IMR-90 (cell line): Measurements from ENCODE around the gene ZMYND10. TPM values are rescaled to one million over a fixed set of nuclear protein-coding genes. Genes with fewer than 3 reads are reported as not detected.

Source experiments
- ATAC-seq: fragments of 200-7000 bp; cut with Tn5 transposase; 2 replicates; pipeline ENCODE4 v1.9.1; 2020; ENCODE audit warnings: low read depth, mild to moderate bottlenecking, moderate library complexity
- BruUV-seq: library from RNA; stranded (reverse); fragments of 400-500 nt; replicated peaks from 2 replicates; lab custom pipeline; 2021; lab: Mats Ljungman, UMichigan
- CTCF ChIA-PET: fragments of 300-600 bp; formaldehyde crosslinking; extraction: SDS; loops from one replicate; lab custom pipeline; 2021; ENCODE audit warnings: antibody characterized with exemption; lab: Yijun Ruan, JAX
- POLR2A ChIA-PET: fragments of 300-600 bp; sonication (Branson Sonifier 250); formaldehyde crosslinking; loops from one replicate; lab custom pipeline; 2022; ENCODE audit warnings: antibody characterized with exemption; ENCODE audit not compliant: unreplicated experiment; lab: Charles Lee
- DNase-seq: peaks from one replicate; pipeline ENCODE4 v3.0.0; 2013
- H2AFZ ChIP-seq: replicated peaks from 2 replicates; pipeline ENCODE3; 2013; ENCODE audit warnings: low read length, mild to moderate bottlenecking; ENCODE audit not compliant: poor library complexity
- H2AK5ac ChIP-seq: 2 replicates; pipeline ENCODE4 v1.6.1; 2013; ENCODE audit warnings: low read depth, low read length, inconsistent platforms
- H2AK9ac ChIP-seq: replicated peaks from 2 replicates; pipeline ENCODE3; 2013; ENCODE audit warnings: mild to moderate bottlenecking, low read depth, low read length, moderate library complexity; ENCODE audit not compliant: poor library complexity
- H2BK120ac ChIP-seq: 2 replicates; pipeline ENCODE4 v1.6.1; 2013; ENCODE audit warnings: low read depth, low read length, inconsistent platforms
- H2BK15ac ChIP-seq: 3 replicates; pipeline ENCODE4 v1.6.1; 2013; ENCODE audit warnings: low read depth, low read length, inconsistent platforms
- H2BK20ac ChIP-seq: 2 replicates; pipeline ENCODE4 v1.6.1; 2013; ENCODE audit warnings: low read depth, mild to moderate bottlenecking, inconsistent platforms, low read length, moderate library complexity
- H2BK5ac ChIP-seq: 2 replicates; pipeline ENCODE4 v1.6.1; 2013; ENCODE audit warnings: mild to moderate bottlenecking, low read depth, low read length, inconsistent platforms; ENCODE audit not compliant: poor library complexity, severe bottlenecking
- H3K14ac ChIP-seq: replicated peaks from 2 replicates; pipeline ENCODE4 v1.6.1; 2013; ENCODE audit warnings: low read depth, low read length, inconsistent platforms
- H3K18ac ChIP-seq: 2 replicates; pipeline ENCODE4 v1.6.1; 2013; ENCODE audit warnings: low read depth, low read length, control low read depth
- H3K23ac ChIP-seq: 2 replicates; pipeline ENCODE4 v1.6.1; 2013; ENCODE audit warnings: low read depth, low read length, inconsistent platforms
- H3K27ac ChIP-seq: 2 replicates; pipeline ENCODE4 v1.5.1; 2013; ENCODE audit warnings: mild to moderate bottlenecking, control low read depth, low read length; ENCODE audit not compliant: insufficient read depth
- H3K27me3 ChIP-seq: 2 replicates; pipeline ENCODE4 v1.6.1; 2013; ENCODE audit warnings: low read length; ENCODE audit not compliant: control insufficient read depth, insufficient read depth
- H3K36me3 ChIP-seq: 2 replicates; pipeline ENCODE4 v1.6.1; 2013; ENCODE audit warnings: low read length, mixed read lengths; ENCODE audit not compliant: control insufficient read depth, insufficient read depth
- H3K4ac ChIP-seq: 2 replicates; pipeline ENCODE4 v1.6.1; 2013; ENCODE audit warnings: low read depth, low read length, inconsistent platforms
- H3K4me1 ChIP-seq: 2 replicates; pipeline ENCODE4 v1.6.1; 2013; ENCODE audit warnings: low read length, mixed read lengths; ENCODE audit not compliant: control insufficient read depth, insufficient read depth
- H3K4me2 ChIP-seq: 2 replicates; pipeline ENCODE4 v1.6.1; 2013; ENCODE audit warnings: low read depth, mild to moderate bottlenecking, control low read depth, low read length, moderate library complexity
- H3K4me3 ChIP-seq: 2 replicates; pipeline ENCODE4 v1.5.1; 2013; ENCODE audit warnings: low read depth, mild to moderate bottlenecking, control low read depth, low read length, moderate library complexity; ENCODE audit not compliant: insufficient read depth
- H3K56ac ChIP-seq: 2 replicates; pipeline ENCODE4 v1.6.1; 2013; ENCODE audit warnings: low read length, inconsistent platforms; ENCODE audit not compliant: insufficient read depth; ENCODE audit errors: extremely low read depth
- H3K79me1 ChIP-seq, 2 experiments: 2 replicates each; pipeline ENCODE4 v1.6.1; 2013; ENCODE audit warnings: low read length in 2 of 2, inconsistent platforms in 1 of 2, low read depth in 1 of 2
- H3K9ac ChIP-seq: 2 replicates; pipeline ENCODE4 v1.6.1; 2013; ENCODE audit warnings: low read depth, low read length, control low read depth
- H3K9me1 ChIP-seq: 2 replicates; pipeline ENCODE4 v1.6.1; 2013; ENCODE audit warnings: low read length, inconsistent platforms; ENCODE audit not compliant: insufficient read depth
- H3K9me3 ChIP-seq: 2 replicates; pipeline ENCODE4 v1.6.1; 2013; ENCODE audit warnings: low read length; ENCODE audit not compliant: control insufficient read depth, insufficient read depth
- H4K20me1 ChIP-seq: 2 replicates; pipeline ENCODE4 v1.6.1; 2013; ENCODE audit warnings: low read length, inconsistent platforms; ENCODE audit not compliant: insufficient read depth
- H4K5ac ChIP-seq: 2 replicates; pipeline ENCODE4 v1.6.1; 2013; ENCODE audit warnings: mild to moderate bottlenecking, low read depth, low read length, control low read depth
- H4K8ac ChIP-seq, 2 experiments: 2 replicates each; pipeline ENCODE4 v1.6.1; 2013; ENCODE audit warnings: low read depth in 2 of 2, low read length in 2 of 2, control low read depth in 1 of 2, inconsistent platforms in 1 of 2
- H4K91ac ChIP-seq: 2 replicates; pipeline ENCODE4 v1.6.1; 2013; ENCODE audit warnings: low read depth, low read length, inconsistent platforms; ENCODE audit not compliant: insufficient read depth
- BHLHE40 ChIP-seq: fragments of 150-350 bp; IDR thresholded peaks from 2 replicates; pipeline ENCODE4 v1.6.1; 2016; ENCODE audit warnings: mild to moderate bottlenecking, low read depth, low read length
- CEBPB ChIP-seq: IDR thresholded peaks from 2 replicates; pipeline ENCODE4 v1.6.1; 2012; ENCODE audit warnings: low read depth, low read length, improper control_type of control experiment
- CHD1 ChIP-seq: IDR thresholded peaks from 2 replicates; pipeline ENCODE4 v1.6.1; 2012; ENCODE audit warnings: low read depth, low read length, improper control_type of control experiment
- FOS ChIP-seq: fragments of 150-350 bp; IDR thresholded peaks from 2 replicates; pipeline ENCODE4 v1.6.1; 2016; ENCODE audit warnings: low read depth, low read length
- MAFK ChIP-seq: IDR thresholded peaks from 2 replicates; pipeline ENCODE4 v1.6.1; 2012; ENCODE audit warnings: low read depth, low read length, improper control_type of control experiment
- MAZ ChIP-seq: IDR thresholded peaks from 2 replicates; pipeline ENCODE4 v1.6.1; 2012; ENCODE audit warnings: low read depth, mild to moderate bottlenecking, low read length, improper control_type of control experiment, moderate library complexity, borderline replicate concordance
- NFE2L2 ChIP-seq: fragments of 150-350 bp; IDR thresholded peaks from 2 replicates; pipeline ENCODE4 v1.6.1; 2016; ENCODE audit warnings: low read depth, mild to moderate bottlenecking, low read length
- RAD21 ChIP-seq: IDR thresholded peaks from 2 replicates; pipeline ENCODE4 v1.6.1; 2012; ENCODE audit warnings: low read length, improper control_type of control experiment
- RCOR1 ChIP-seq: IDR thresholded peaks from 2 replicates; pipeline ENCODE4 v1.6.1; 2012; ENCODE audit warnings: mild to moderate bottlenecking, low read length, improper control_type of control experiment; ENCODE audit not compliant: insufficient replicate concordance
- SMC3 ChIP-seq: fragments of 150-350 bp; IDR thresholded peaks from 2 replicates; pipeline ENCODE4 v1.6.1; 2016; ENCODE audit warnings: low read depth, mild to moderate bottlenecking, antibody characterized with exemption, low read length, moderate library complexity
- WGBS, 2 experiments: methylation state at CpG; one replicate each; pipeline versions ENCODE4 v1.1.5 to v1.1.7; 2013; ENCODE audit warnings: missing lambda C conversion rate in 2 of 2; ENCODE audit not compliant: insufficient read length in 1 of 2; ENCODE audit errors: extremely low coverage in 2 of 2; 5-methylcytosine and 5-hydroxymethylcytosine counted together
- dilution Hi-C: fragments of 300-500 bp; cut with HindIII; formaldehyde crosslinking; loops from one replicate; pipeline ENCODE4 v1.14.3; 2018; ENCODE audit warnings: low sequenced_read_pairs; ENCODE audit not compliant: unreplicated experiment
- in situ Hi-C: fragments of 300-500 bp; cut with MboI; formaldehyde crosslinking; loops from 3 replicates; pipeline ENCODE4 v1.14.3; 2019; ENCODE audit warnings: low sequenced_read_pairs, inconsistent platforms, mixed read lengths
- intact Hi-C: fragments of 100-400 bp; cut with micrococcal nuclease; formaldehyde crosslinking; loops from 2 replicates; pipeline ENCODE4 v1.10.0; 2022
- polyA plus RNA-seq, 3 experiments: library from polyadenylated mRNA; depleted of rRNA; stranded (reverse); fragments of >200 nt; gene quantifications; 2 replicates each; pipeline ENCODE4 v1.2.3, GENCODE V29; 2012; ENCODE audit warnings: low replicate concordance in 1 of 3
- total RNA-seq: library from RNA; depleted of rRNA; stranded (reverse); fragments of >200 nt; gene quantifications from 2 replicates; pipeline ENCODE4 v1.2.3, GENCODE V29; 2012
- TF ChIP-seq, protein P1 (sequence below): fragments of 150-350 bp; IDR thresholded peaks from 2 replicates; pipeline ENCODE4 v1.6.1; 2017; ENCODE audit warnings: mild to moderate bottlenecking, antibody characterized with exemption, low read length, low read depth
- TF ChIP-seq, protein P2 (sequence below): conservative IDR thresholded peaks from 2 replicates; pipeline ENCODE4 v1.5.1; 2012; ENCODE audit warnings: mild to moderate bottlenecking, low read depth, low read length, improper control_type of control experiment
- TF ChIP-seq, protein P3 (sequence below): fragments of 150-350 bp; IDR thresholded peaks from 2 replicates; pipeline ENCODE4 v1.6.1; 2016; ENCODE audit warnings: low read depth, mild to moderate bottlenecking, low read length, moderate library complexity, borderline replicate concordance

The ZMYND10 gene
- total and polyA plus RNA-seq, 2 of the 4 experiments (the other 2 are of a cell fraction): 1.1 to 1.4 TPM

DNA sequence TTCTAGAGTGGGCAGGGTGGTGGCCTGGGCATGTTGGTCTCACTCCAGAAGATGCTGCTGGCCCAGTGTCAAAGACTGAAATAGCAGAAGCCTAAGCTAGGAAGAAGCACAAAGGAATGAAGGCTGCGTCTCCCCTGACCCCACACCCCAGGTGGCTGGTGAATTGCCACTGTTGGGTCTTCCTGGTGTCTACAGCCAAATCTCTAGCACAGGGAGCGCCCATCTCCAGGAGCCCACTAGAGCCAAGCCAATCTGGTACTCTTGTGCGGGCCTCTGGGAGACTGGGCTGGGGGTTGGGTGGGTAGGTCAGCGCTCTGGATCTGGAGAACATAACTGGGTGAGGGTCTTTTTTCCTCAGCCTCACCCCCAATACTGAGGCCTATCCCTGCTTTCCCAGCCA lies 18.4 kb downstream of the ZMYND10 start:
- no CpG with 5 or more reads among the region's 4 CpGs for WGBS, 2 experiments
- Histone ChIP-seq H2AFZ (no peak overlapping the region), H3K9me3 (no peaks in the 10 kb centered on the region), H4K20me1 (peaks cover 18% of the 10 kb centered on the region), H4K8ac (peak overlapping the region in 1 of 2 experiments; percentile 34; a peak in 1 of 4 replicates), H3K14ac (no peak overlapping the region), H2BK5ac (no peak overlapping the region), H3K79me1 (peaks cover 32 to 45% of the 10 kb centered on the region in 2 experiments), H3K4me1 (peaks cover 11% of the 10 kb centered on the region), H3K27me3 (no peaks in the 10 kb centered on the region), H3K4me2 (peak overlapping the region; percentile 99), H3K9ac (peak overlapping the region; percentile 82; the same call in 1 of the 2 replicates), H2BK120ac (no peak overlapping the region), H2BK15ac (no peak overlapping the region), H3K4me3 (peak overlapping the region; percentile 67), H4K91ac (no peak overlapping the region), H3K36me3 (peaks cover 31% of the 10 kb centered on the region), H4K5ac (no peak overlapping the region), H3K4ac (peak overlapping the region; percentile 27; the same call in 1 of the 2 replicates), H2AK9ac (peak overlapping the region; percentile 92), H2BK20ac (no peak overlapping the region), H3K56ac (no peak overlapping the region), H3K18ac (no peak overlapping the region), H2AK5ac (peak overlapping the region; percentile 68; the same call in 1 of the 2 replicates), H3K27ac (no peak overlapping the region; the same call in 1 of the 2 replicates), H3K23ac (no peak overlapping the region), H3K9me1 (no peaks in the 10 kb centered on the region)
- TF ChIP-seq CHD1 (no peak), MAZ (no peak), NFE2L2 (no peak), SMC3 (no peak), MAFK (no peak), CEBPB (no peak), RCOR1 (no peak), BHLHE40 (no peak), FOS (no peak), RAD21 (no peak)
- TF ChIP-seq, protein P1, sequence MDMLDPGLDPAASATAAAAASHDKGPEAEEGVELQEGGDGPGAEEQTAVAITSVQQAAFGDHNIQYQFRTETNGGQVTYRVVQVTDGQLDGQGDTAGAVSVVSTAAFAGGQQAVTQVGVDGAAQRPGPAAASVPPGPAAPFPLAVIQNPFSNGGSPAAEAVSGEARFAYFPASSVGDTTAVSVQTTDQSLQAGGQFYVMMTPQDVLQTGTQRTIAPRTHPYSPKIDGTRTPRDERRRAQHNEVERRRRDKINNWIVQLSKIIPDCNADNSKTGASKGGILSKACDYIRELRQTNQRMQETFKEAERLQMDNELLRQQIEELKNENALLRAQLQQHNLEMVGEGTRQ: no peak
- TF ChIP-seq, protein P2, sequence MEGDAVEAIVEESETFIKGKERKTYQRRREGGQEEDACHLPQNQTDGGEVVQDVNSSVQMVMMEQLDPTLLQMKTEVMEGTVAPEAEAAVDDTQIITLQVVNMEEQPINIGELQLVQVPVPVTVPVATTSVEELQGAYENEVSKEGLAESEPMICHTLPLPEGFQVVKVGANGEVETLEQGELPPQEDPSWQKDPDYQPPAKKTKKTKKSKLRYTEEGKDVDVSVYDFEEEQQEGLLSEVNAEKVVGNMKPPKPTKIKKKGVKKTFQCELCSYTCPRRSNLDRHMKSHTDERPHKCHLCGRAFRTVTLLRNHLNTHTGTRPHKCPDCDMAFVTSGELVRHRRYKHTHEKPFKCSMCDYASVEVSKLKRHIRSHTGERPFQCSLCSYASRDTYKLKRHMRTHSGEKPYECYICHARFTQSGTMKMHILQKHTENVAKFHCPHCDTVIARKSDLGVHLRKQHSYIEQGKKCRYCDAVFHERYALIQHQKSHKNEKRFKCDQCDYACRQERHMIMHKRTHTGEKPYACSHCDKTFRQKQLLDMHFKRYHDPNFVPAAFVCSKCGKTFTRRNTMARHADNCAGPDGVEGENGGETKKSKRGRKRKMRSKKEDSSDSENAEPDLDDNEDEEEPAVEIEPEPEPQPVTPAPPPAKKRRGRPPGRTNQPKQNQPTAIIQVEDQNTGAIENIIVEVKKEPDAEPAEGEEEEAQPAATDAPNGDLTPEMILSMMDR: no peak
- TF ChIP-seq, protein P3, sequence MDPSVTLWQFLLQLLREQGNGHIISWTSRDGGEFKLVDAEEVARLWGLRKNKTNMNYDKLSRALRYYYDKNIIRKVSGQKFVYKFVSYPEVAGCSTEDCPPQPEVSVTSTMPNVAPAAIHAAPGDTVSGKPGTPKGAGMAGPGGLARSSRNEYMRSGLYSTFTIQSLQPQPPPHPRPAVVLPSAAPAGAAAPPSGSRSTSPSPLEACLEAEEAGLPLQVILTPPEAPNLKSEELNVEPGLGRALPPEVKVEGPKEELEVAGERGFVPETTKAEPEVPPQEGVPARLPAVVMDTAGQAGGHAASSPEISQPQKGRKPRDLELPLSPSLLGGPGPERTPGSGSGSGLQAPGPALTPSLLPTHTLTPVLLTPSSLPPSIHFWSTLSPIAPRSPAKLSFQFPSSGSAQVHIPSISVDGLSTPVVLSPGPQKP: no peak
- ChIA-PET POLR2A (no interaction called here), CTCF (interaction anchor here (1.4 kb wide), 1 partner anchor 132 kb away, joined by 3 read pairs; no protein-coding TSS in a partner anchor)
- in situ Hi-C loops: loop anchor here (25.0 kb wide), 3 partner anchors 1060 to 1835 kb away; partner anchors contain the start of genes ABHD14B, GPR62, MANF and PCBP4
- BruUV-seq: no TSS peak
- intact Hi-C loops: no loop called here
- ATAC-seq: no peak
- dilution Hi-C loops: no loop called here
- no peak for DNase-seq
